ENCODE results near the gene SH3BP1.
"Not testable (repeated sequence)": the region's sequence is repeated elsewhere in the genome, so short reads cannot be mapped to it uniquely, and the experiment has no call there.

- TF ChIP-seq, protein P1, sequence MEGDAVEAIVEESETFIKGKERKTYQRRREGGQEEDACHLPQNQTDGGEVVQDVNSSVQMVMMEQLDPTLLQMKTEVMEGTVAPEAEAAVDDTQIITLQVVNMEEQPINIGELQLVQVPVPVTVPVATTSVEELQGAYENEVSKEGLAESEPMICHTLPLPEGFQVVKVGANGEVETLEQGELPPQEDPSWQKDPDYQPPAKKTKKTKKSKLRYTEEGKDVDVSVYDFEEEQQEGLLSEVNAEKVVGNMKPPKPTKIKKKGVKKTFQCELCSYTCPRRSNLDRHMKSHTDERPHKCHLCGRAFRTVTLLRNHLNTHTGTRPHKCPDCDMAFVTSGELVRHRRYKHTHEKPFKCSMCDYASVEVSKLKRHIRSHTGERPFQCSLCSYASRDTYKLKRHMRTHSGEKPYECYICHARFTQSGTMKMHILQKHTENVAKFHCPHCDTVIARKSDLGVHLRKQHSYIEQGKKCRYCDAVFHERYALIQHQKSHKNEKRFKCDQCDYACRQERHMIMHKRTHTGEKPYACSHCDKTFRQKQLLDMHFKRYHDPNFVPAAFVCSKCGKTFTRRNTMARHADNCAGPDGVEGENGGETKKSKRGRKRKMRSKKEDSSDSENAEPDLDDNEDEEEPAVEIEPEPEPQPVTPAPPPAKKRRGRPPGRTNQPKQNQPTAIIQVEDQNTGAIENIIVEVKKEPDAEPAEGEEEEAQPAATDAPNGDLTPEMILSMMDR (IDR thresholded peaks at IDR 0.05; ENCODE audit: control extremely low read depth in 1 of 3, insufficient read depth in 1 of 3, low read depth in 1 of 3, low read length in 3 of 3), result not testable (repeated sequence)
- not testable (repeated sequence) for TF ChIP-seq PHF8 (conservative IDR thresholded peaks at IDR 0.05; ENCODE audit: low read depth, low read length); POLR2A (IDR thresholded peaks at IDR 0.05; ENCODE audit: control extremely low read depth in 1 of 2, low read depth in 2 of 2, low read length in 2 of 2); BCL11A (IDR thresholded peaks at IDR 0.05; ENCODE audit: low read depth in 2 of 2, low read length in 2 of 2); POLR2AphosphoS5 (IDR thresholded peaks at IDR 0.05; ENCODE audit: low read depth, low read length); ASH2L (IDR thresholded peaks at IDR 0.05; ENCODE audit: low read length); SIX5 (IDR thresholded peaks at IDR 0.05; ENCODE audit: low read depth, low read length); BACH1 (IDR thresholded peaks at IDR 0.05; ENCODE audit: low read length); ATF2 (IDR thresholded peaks at IDR 0.05; ENCODE audit: low read length); EZH2 (IDR thresholded peaks at IDR 0.05; ENCODE audit: low read depth, low read length, severe bottlenecking); CBX5 (IDR thresholded peaks at IDR 0.05; ENCODE audit: low read depth, low read length); RAD21 (IDR thresholded peaks at IDR 0.05 in 1 of 2, conservative IDR thresholded peaks at IDR 0.05 in 1 of 2; ENCODE audit: low read depth in 2 of 2, low read length in 2 of 2); CREB1 (IDR thresholded peaks at IDR 0.05); RFX5 (IDR thresholded peaks at IDR 0.05; ENCODE audit: borderline replicate concordance, low read depth, low read length)
Observed at GRCh38 chr22:37694131-37694530, 54.7 kb downstream of the SH3BP1 start.

All from H1 (cell line).